ENCODE results near the gene ZNF318. TPM values are rescaled to one million over a fixed set of nuclear protein-coding genes. Genes with fewer than 3 reads are reported as not detected.
"Not testable (repeated sequence)": the region's sequence is repeated elsewhere in the genome, so short reads cannot be mapped to it uniquely, and the experiment has no call there.

Gene ZNF318
- total RNA-seq, 1 donor from 2014 or later: 14.7 TPM

DNA sequence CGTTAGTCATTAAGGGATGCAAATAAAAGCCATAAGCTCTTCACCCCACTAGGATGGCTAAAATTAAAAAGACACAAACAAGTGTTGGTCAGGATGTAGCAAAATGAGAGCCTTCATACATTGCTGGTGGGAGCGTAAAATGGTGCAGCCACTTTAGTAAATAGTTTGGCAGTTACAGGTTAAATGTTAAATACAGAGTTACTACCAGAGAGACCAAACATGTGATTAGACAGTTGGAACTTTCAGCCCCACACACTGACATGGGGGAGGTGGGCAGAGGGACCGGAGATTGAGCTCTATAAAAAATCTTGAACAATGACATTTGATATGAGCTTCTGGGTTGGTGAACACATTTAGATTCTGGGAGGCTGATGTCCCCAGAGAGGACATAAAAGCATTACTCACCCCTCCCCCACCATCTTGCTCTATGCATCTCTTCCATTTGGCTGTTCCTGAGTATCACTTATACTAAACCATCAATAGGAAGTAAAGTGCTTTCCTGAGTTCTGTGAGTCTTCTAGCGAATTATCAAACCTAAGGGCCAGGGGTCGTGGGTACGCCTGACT, 20.4 kb upstream of the ZNF318 start:
- no peak for DNase-seq (ENCODE audit: low spot score)

GRCh38 chr6:43386492-43386891, 17.0 kb upstream of the ZNF318 start:
- no peak for DNase-seq (ENCODE audit: low spot score)

GRCh38 chr6:43383021-43383667, 13.7 kb upstream of the ZNF318 start:
- no peak for DNase-seq (ENCODE audit: low spot score)

DNA sequence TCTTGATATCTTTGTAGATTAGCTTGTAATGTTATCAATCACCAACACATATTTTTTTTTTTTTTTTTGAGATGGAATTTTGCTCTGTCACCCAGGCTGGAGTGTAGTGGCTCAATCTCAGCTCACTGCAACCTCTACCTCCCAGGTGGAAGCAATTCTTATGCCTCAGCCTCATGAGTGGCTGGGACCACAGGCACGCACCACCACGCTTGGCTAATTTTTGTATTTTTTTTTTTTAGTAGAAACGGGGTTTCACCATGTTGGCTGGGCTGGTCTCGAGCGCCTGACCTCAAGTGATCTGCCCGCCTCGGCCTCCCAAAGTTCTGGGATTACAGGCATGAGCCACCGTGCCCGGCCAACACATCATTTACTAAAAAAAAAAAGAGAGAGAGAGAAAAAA, 11.4 kb upstream of the ZNF318 start:
- DNase-seq (ENCODE audit: low spot score): not testable (repeated sequence)

DNA sequence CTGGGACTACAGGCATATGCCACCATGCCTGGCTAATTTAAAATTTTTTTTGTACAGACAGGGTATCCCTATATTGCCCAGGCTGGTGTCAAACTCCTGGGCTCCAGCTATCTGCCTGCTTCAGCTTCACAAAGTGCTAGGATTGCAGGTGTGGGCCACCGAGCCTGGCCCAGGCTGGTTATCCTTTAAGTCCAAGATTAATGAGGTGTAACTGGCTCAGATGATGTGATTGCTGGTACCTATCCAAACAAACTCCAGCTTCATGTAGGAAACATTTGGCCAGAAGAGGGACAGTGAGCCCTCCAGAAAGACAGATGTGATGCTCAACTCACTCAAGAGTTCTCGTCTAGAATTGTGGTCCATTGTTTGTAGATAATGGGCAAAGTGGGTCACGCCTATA, 9.2 kb upstream of the ZNF318 start:
- no peak for DNase-seq (ENCODE audit: low spot score)

DNA sequence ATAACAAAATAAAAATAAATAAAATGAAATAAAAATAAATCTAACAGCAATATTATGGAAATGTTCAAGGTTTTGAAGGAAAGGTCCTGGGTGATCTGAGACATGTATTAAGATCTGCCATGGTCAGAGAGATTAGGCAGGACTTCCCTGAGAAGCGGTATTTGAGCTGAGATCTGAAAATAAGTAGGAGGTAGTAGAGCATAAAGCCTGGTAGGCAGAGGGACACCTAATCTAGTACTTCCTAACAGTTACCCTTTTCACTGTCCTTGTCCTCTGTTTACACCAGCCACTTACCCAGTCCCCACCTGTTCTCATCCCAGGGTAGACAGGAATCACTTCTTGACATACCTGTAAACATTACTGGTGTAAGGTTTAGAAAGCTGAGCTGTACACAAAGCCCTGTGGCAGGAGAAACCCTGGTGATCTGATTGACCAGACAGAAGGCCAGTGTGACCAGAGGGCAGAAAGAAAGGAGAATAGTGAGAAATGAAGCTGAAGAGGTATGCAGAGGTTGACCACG, 8.3 kb upstream of the ZNF318 start:
- DNase-seq (ENCODE audit: low spot score): no peak

DNA sequence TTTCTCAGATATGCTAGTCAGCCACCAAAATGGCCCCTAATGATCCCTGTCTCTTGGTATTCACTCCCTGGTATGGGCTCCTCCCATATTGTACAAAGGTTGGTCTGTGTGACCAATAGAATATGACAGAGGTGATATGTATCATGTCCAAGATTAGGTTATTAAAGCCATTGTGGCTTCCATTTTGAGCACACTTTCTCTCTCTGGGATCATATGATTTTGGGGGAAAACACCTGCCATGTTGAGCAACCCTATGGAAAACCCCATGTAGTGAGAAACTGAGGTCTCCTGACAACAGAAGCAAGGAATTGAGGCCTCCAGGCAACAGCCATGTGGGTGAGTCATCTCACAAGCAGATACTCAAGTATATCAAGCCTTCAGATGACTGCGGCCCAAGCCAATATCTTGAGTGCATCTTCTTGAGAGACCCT, 7.1 kb upstream of the ZNF318 start:
- DNase-seq (ENCODE audit: low spot score): no peak

DNA sequence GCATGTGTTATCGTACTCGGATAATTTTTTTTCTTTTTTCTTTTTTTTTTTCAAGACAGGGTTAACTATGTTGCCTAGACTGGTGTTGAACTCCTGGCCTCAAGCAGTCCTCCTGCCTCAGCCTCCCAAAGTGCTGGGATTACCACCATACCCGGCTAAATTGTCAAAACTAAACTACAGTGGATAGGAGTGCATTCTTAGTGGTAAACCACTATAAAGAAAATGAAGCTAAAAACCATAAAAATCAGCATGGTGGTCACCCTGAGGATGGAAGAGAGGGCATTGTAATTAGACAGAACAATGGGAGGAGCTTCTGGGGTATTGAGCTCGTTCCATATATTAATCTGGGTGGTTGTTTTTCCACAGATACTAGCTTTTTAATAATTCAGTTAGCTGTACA, 6.2 kb upstream of the ZNF318 start:
- no peak for DNase-seq (ENCODE audit: low spot score)

DNA sequence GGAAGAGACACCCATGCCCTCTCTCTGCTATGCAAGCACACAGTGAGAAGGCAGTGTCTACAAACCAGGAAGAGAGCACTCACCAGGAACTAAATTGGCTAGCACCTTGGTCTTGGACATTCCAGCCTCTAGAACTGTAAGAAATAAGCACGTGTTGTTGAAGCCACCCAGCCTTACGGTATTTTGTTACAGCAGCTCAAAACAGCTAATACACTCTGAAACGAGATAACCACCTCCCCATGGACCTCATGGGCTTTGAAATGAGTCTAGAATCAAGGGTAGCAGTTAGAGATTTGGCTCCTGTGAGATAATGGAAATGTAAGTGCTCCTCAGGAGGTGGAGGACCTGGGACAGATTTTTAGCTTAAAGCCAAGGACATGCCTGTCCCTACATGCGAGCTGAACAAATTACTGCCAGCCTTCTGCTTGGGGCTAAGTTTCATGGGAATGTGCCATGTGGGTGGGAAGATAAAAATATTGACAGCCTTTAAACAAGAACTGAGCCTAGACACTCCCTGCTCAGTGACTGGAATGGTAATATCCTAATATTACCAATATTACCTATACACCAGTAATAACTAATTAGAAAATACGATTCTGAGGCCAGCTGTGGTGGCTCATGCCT, 3.9 kb upstream of the ZNF318 start:
- DNase-seq (ENCODE audit: low spot score): no peak

DNA sequence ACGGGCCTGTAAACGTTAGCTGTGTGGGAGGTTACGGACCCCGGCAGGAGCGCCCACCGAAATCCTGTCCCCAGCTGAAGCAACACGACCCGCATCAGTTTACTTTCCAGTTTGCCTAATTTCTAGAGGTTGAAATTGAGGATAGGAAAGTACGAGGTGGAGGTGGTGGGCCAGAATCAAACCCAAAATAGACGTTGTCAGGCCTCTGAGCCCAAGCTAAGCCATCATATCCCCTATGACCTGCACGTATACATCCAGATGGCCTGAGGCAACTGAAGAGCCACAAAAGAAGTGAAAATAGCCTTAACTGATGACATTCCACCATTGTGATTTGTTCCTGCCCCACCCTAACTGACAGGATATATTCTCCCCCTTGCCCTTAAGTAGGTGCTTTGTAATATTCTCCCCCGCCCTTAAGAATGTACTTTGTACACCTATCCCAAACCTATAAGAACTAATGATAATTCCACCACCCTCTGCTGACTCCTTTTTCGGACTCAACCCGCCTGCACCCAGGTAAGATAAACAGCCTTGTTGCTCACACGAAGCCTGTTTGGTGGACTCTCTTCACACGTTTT, 645 bp upstream of the ZNF318 start:
- not testable (repeated sequence) for DNase-seq (ENCODE audit: low spot score)

DNA sequence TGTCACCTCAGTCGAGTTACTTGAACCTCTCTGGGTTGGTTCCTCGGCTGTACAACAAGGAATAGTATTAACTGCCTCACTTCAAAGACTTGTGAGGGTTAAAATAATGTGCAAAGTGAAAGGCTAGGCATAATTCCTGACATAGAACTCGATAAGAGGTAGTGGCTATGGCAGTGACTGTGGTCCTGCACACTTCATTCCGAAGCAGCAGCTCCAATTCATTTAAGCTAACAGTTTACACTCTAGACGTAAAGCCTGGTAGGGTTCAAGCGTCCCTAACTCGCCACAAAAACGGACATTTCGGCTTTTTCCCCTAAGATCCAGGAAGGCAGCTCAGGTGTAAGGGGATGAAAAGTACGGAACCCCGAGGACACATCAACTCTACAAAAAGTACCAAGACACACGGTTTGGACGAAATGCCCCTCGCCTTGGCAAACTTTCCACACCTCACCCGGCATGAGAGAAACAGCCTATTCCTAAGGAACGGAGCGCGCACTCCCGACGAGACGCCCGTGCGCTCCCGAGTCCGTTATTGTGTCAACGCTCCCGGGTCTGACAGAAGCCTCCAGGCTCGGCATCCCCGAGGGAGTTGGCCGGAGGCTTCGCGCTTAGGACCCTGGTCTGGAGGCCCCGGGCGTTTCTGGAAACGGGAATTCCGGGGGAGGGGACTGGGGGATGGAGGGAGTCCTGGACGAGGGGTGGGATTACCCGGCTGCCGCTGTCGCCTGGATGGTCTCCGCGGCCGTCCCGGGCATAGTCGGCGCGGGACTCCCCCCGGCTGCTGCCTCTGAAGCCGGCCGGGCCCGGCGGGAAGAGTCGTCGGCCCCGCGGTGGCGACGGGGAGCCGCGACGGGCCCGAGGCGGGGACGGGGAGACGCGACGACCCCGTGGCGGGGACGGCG, 937 bp downstream of the ZNF318 start:
- peak; percentile 53 for DNase-seq (ENCODE audit: low spot score)

- DNase-seq (ENCODE audit: low spot score): no peak
Measured at GRCh38 chr6:43367245-43367984, 2.0 kb downstream of the ZNF318 start.

DNA sequence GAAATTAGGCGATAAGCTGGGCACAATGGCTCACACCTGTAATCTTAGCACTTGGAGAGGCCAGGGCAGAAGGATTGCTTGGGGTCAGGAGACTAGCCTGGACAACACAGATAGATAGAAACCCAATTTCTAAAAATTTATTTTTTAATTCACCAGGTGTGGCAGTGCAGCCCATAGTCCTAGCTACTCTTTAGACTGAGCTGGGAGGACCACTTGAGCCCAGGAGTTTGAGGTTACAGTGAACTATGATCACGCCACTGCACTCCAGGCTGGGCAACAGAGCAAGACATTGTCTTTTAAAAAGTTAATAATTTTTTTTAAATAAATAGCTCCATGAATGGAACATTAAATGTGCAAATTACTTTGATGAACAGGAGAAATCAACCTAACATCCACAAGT, 8.2 kb downstream of the ZNF318 start:
- no peak for DNase-seq (ENCODE audit: low spot score)

DNA sequence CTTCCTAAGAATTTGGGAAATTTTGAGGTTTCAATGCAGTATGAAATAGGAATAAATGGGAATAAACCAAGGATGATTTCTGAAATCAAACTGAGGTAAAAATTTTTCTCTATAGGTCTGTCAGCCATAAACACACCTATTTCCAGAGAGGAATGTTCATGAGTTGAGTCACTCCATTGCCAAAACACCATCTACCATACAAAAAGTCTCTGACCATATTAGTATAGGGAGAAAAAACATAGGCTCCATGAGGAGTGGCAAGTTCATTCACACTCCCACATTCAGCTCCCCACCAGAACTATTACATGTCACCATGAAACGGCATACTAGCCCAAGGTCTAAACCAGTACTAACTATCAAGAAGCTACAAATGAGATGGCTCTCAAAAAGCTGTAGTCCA, 9.6 kb downstream of the ZNF318 start:
- no peak for DNase-seq (ENCODE audit: low spot score)

- no peak for DNase-seq (ENCODE audit: low spot score)
Measured at GRCh38 chr6:43359381-43359780, 10.1 kb downstream of the ZNF318 start.

- DNase-seq (ENCODE audit: low spot score): no peak
Measured at GRCh38 chr6:43355862-43356590, 13.4 kb downstream of the ZNF318 start.

DNA sequence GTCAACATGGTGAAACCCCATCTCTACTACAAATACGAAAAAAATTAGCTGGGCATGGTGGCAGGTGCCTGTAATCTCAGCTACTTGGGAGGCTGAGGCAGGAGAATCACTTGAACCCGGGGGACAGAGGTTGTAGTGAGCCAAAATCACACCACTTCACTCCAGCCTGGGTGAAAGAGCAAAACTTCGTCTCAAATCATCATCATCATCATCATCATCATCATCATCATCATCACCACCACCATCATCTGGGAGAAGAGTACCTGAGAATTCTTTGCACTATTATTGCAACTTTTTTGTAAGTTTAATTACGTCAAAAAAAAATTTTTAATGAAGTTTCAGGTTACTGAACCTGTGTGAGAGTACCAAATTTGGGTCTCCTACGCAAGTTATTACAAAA, 17.5 kb downstream of the ZNF318 start:
- DNase-seq (ENCODE audit: low spot score): not testable (repeated sequence)

- DNase-seq (ENCODE audit: low spot score): no peak
Measured at GRCh38 chr6:43347444-43347843, 22.0 kb downstream of the ZNF318 start.

DNA sequence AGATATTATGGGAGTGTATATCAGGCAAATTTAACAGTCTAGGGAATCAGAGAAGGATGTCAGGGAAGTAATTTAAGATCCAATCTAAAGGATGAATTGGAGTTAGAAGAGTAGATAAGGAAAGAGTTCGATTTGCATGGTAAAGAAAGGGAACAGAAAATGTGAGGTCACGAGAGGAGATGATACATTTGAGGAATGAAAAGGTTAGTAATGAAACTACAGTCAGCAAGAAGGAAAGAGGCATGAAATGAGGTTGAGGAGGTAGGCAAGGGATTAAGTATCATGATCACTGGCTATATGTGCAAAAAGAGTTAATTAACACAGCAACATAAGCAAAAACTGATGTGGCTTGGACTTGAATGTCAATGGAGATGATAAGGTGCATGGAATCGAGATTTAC, 22.4 kb downstream of the ZNF318 start:
- DNase-seq (ENCODE audit: low spot score): no peak

GRCh38 chr6:43346243-43346642, 23.2 kb downstream of the ZNF318 start:
- DNase-seq (ENCODE audit: low spot score): not testable (repeated sequence)

All from ureter (tissue), 1 donor.